ENCODE measurements around the gene APEH. TPM values are rescaled to one million over a fixed set of nuclear protein-coding genes. Genes with fewer than 3 reads are reported as not detected.

Gene APEH
- polyA plus RNA-seq, 1 donor from 2014 or later, result 98.4 TPM

GRCh38 chr3:49639551-49639950 lies 34.6 kb upstream of the APEH start:
- Histone ChIP-seq H2AFZ (ENCODE audit: low read depth, low read length) (no peak overlapping the region), H3K9me3 (ENCODE audit: low read length) (no peaks in the 10 kb centered on the region), H3K36me3 (ENCODE audit: insufficient read depth, low read length) (no peaks in the 10 kb centered on the region), H3K4me3 (ENCODE audit: low read length) (no peak overlapping the region), H3K9ac (ENCODE audit: low read length) (no peak overlapping the region), H3F3A (ENCODE audit: insufficient read depth, low read length, poor library complexity, severe bottlenecking) (no peaks in the 10 kb centered on the region), H3K9me2 (ENCODE audit: insufficient read depth, low read length) (no peaks in the 10 kb centered on the region), H3K27ac (ENCODE audit: low read length) (no peak overlapping the region), H3K79me2 (replicated peaks; ENCODE audit: insufficient read depth, low read length) (no peaks in the 10 kb centered on the region), H3K27me3 (ENCODE audit: insufficient read depth, low read depth, low read length) (no peaks in the 10 kb centered on the region), H4K20me1 (ENCODE audit: insufficient read depth) (peaks cover 3% of the 10 kb centered on the region), H3K4me2 (ENCODE audit: low read length) (no peak overlapping the region)
- TF ChIP-seq POLR2AphosphoS5 (IDR thresholded peaks at IDR 0.05) (no peak), CTCF (IDR thresholded peaks at IDR 0.05; ENCODE audit: poor library complexity, severe bottlenecking) (no peak), MXI1 (conservative IDR thresholded peaks at IDR 0.05; ENCODE audit: poor library complexity, severe bottlenecking) (no peak), EP300 (conservative IDR thresholded peaks at IDR 0.05; ENCODE audit: poor library complexity, severe bottlenecking) (no peak), RAD21 (conservative IDR thresholded peaks at IDR 0.05) (no peak), SMC3 (conservative IDR thresholded peaks at IDR 0.05; ENCODE audit: poor library complexity) (no peak)

GRCh38 chr3:49641292-49641691 lies 32.9 kb upstream of the APEH start:
- Histone ChIP-seq H3K27ac (ENCODE audit: low read length) (no peak overlapping the region), H3K27me3 (ENCODE audit: insufficient read depth, low read depth, low read length) (no peaks in the 10 kb centered on the region), H3F3A (ENCODE audit: insufficient read depth, low read length, poor library complexity, severe bottlenecking) (no peaks in the 10 kb centered on the region), H3K79me2 (replicated peaks; ENCODE audit: insufficient read depth, low read length) (no peaks in the 10 kb centered on the region), H3K9me2 (ENCODE audit: insufficient read depth, low read length) (no peaks in the 10 kb centered on the region), H4K20me1 (ENCODE audit: insufficient read depth) (peaks cover 3% of the 10 kb centered on the region), H3K9me3 (ENCODE audit: low read length) (no peaks in the 10 kb centered on the region), H3K36me3 (ENCODE audit: insufficient read depth, low read length) (no peaks in the 10 kb centered on the region), H3K9ac (ENCODE audit: low read length) (no peak overlapping the region), H2AFZ (ENCODE audit: low read depth, low read length) (no peak overlapping the region), H3K4me3 (ENCODE audit: low read length) (no peak overlapping the region), H3K4me2 (ENCODE audit: low read length) (no peak overlapping the region)
- TF ChIP-seq EZH2 (IDR thresholded peaks at IDR 0.05; ENCODE audit: borderline replicate concordance, insufficient read depth, low read length, poor library complexity, severe bottlenecking), result no peak

GRCh38 chr3:49641921-49642707 lies 32.0 kb upstream of the APEH start:
- Histone ChIP-seq H3K9ac (ENCODE audit: low read length) (no peak overlapping the region), H3K9me2 (ENCODE audit: insufficient read depth, low read length) (no peaks in the 10 kb centered on the region), H3K4me2 (ENCODE audit: low read length) (no peak overlapping the region), H3K79me2 (replicated peaks; ENCODE audit: insufficient read depth, low read length) (no peaks in the 10 kb centered on the region), H2AFZ (ENCODE audit: low read depth, low read length) (no peak overlapping the region), H3K4me3 (ENCODE audit: low read length) (no peak overlapping the region), H3K36me3 (ENCODE audit: insufficient read depth, low read length) (no peaks in the 10 kb centered on the region), H3K27ac (ENCODE audit: low read length) (no peak overlapping the region), H3K9me3 (ENCODE audit: low read length) (no peaks in the 10 kb centered on the region), H3K27me3 (ENCODE audit: insufficient read depth, low read depth, low read length) (no peaks in the 10 kb centered on the region), H3F3A (ENCODE audit: insufficient read depth, low read length, poor library complexity, severe bottlenecking) (no peaks in the 10 kb centered on the region), H4K20me1 (ENCODE audit: insufficient read depth) (peaks cover 3% of the 10 kb centered on the region)
- TF ChIP-seq REST (IDR thresholded peaks at IDR 0.05; ENCODE audit: borderline replicate concordance) (no peak), POLR2AphosphoS5 (IDR thresholded peaks at IDR 0.05) (no peak), TAF1 (IDR thresholded peaks at IDR 0.05; ENCODE audit: low read depth) (no peak), EP300 (conservative IDR thresholded peaks at IDR 0.05; ENCODE audit: poor library complexity, severe bottlenecking) (no peak), EZH2 (IDR thresholded peaks at IDR 0.05; ENCODE audit: borderline replicate concordance, insufficient read depth, low read length, poor library complexity, severe bottlenecking) (no peak), CTCF (IDR thresholded peaks at IDR 0.05; ENCODE audit: poor library complexity, severe bottlenecking) (no peak), MXI1 (conservative IDR thresholded peaks at IDR 0.05; ENCODE audit: poor library complexity, severe bottlenecking) (no peak), SMC3 (conservative IDR thresholded peaks at IDR 0.05; ENCODE audit: poor library complexity) (no peak), RAD21 (conservative IDR thresholded peaks at IDR 0.05) (no peak)

Data from neural cell (in vitro differentiated cells).